GM19099 (cell line): Measurements from ENCODE around the gene KRTAP12-1.

Experiments
- POLR2A ChIP-seq: IDR thresholded peaks from 3 replicates; pipeline ENCODE4 v1.6.1; 2011; ENCODE audit warnings: low read depth; ENCODE audit not compliant: insufficient read length; ENCODE audit errors: extremely low read depth

Gene KRTAP12-1, protein sequence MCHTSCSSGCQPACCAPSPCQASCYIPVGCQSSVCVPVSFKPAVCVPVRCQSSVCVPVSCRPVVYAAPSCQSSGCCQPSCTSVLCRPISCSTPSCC

DNA sequence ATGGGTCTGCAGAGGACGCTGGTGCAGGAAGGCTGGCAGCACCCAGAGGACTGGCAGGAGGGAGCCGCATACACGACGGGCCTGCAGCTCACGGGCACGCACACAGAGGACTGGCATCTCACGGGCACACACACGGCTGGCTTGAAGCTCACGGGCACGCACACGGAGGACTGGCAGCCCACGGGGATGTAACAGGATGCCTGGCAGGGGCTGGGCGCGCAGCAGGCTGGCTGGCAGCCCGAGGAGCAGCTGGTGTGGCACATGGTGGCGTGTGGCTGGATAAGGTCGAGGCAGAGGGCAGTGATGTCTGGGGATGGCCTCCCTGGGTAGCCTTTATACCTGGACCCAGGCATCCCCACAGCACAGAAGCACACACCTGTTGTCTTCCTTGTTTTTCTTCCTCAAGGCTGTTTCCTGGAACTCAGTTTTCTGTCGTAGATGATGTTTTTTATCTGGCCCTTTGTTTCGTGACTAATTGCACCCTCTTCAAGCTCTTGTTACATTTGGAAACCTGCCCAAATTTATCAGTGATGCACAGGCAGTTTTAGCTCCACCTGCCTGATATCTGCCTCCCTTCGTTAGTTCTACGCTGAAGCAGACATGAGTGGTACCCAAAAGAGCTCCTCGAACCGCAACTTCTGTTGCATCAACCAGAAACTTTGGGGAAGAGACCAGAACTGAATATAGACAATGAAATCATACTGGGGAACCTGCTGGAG lies at the start of gene KRTAP12-1:
Gene KRTAP12-1, minus strand, starts transcription at position 303 of the 719 bp plus-strand sequence. Its CDS starts 40 bp downstream, at position 263.
- TF ChIP-seq POLR2A = no peak

DNA sequence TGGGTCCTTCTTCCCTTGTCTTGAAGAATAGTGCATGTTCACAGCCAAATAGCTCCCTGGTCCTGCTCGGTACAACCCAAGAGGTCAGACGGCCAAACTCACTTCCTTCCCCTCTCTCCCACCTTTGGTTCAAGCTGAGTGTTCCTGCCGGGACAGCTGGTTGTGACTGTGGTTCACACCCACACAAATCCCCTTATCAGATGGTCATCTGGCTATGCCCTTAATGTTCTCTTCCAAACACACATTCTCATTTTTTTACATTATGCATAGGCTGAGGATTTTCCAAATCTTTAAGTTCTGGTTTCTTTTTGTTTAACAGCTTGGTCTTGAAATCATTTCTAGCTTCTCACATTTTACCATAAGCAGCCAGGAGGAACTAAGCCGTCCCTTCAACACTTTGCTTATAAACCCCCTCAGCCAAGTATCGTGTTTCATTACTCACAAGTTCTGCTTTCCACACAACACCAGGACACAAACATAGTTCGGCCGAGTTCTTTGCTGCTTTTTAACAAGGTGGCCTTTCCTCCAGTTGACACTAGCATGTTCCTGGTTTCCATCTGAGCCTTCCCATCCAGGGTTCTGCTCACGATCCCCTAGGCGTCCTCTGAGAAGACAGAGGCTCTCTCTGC lies 49.1 kb upstream of the KRTAP12-1 start:
- no peak for TF ChIP-seq POLR2A

DNA sequence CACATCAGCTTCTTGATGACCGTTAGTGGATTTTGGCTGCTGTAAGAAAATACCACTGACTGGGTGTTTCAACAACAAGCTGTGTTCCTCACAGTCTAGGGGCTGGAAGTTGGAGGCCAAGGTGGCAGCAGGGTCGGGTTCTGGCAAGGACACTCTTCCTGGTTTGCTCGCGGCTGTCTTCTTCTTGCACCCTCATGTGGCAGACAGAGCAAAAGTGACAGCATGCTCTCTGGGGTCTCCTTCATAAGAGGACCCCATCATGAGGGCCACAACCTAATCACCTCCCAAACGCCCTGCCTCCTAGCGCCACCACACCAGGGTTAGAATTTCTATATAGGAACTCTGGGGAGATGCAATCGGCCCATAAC lies 48.0 kb upstream of the KRTAP12-1 start:
- TF ChIP-seq POLR2A = no peak

DNA sequence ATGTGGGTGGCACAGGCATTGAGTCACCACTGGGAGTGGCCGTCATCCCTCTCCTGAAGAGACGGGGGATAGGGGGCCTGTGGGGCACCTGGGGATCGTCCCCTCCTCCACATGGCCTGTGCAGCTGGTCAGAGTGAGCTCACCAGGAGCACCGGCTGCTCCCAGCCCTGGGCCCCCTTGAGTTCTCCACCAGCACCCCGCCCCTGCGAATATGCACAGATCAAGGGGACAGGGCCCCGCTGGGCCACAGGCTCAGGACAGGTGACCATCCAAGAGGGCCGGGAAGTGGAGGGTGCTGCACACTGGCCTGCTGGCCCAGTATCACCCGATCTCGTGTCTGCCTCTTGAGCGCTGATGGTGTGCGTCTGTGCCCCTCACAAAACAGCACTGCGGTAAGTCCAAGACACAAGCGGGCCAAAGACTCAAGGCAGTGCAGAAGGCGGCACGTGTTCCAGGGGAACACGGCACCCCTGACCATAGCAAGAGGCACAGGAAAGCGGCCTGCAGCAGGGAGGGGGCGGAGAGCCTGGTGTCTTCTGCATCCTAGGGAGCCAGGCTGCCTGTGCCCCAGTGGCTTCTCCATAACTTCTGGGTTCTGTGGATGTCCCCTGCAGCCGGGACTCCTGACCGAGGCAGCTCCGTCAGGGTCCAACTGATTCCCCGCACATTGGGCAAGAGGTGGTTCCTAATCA lies 47.5 kb upstream of the KRTAP12-1 start:
- TF ChIP-seq POLR2A = no peak

DNA sequence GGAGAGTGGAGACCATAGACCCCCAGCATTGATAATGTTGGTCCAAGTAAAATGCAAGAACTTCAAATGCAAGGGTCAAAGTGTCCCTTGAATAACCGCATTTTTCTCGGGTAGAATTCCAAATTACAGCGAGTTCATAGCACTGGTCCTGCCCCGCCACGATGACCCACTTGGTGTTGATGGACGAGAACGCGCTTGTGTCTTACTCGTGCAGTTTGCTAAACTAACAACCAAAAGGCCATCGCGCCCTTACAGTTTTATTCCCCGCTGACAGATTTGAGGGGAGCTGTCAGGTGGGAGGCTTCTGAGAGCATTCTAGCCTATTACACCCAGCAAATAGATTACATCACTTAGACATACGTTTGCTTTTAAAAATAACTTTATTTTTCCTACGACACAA lies 46.8 kb upstream of the KRTAP12-1 start:
- TF ChIP-seq POLR2A = no peak

DNA sequence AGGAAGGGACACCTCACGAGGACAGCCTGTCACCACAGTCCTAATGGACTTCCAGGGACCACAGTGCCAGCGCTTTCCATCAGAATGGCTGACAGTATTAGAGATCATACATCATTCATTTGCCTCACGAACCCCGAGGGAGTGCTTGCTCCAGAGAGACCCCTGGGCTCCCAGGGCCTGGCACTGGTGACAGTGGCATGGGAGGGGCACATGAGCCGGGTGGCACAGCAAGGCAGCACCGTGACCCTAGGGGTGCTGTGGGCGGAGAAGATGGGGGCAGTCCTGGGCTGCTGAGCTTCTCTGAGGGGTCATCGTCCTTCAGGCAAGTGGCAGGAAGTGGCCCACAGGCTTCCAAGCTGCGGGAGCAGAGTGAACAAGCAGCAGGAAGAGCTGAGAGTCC lies 45.8 kb upstream of the KRTAP12-1 start:
- TF ChIP-seq POLR2A = no peak

DNA sequence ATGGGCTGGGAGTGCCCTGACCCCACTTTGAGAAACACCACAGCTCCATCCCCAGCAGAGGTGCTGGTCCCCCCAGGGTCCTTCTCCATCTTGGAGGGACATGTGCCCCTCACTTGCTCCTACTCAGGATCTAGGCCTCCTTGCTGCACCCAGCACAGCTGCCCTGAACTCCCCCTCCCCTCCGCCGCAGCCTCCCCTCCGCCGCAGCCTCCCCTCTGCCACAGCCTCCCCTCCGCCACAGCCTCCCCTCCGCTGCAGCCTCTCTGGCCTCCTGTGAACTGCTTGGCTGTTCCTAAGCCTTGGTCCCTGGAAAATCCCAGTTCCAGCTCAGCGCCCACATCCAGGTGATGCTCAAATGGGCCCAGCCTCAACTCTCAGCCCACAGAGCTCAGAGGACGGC lies 45.4 kb upstream of the KRTAP12-1 start:
- TF ChIP-seq POLR2A = no peak

DNA sequence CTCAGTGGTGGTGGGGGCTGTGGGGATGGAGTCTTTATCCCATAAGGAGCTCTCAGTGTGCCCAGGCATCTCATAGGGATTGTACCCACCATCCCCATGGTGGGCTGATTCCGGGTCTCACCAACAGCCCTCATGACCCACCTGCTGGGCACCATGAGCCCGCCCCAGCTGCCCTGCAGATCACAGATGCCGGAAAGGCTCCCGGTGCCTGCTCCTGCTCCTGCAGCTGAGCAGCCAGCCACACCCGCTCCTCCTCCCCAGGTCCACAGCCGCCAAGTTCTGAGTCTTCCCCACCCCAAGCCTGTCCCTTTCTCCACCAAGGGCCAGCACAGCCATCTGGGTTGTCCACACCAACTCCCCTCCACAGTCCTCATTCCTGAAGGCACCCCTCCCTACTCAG lies 44.9 kb upstream of the KRTAP12-1 start:
- TF ChIP-seq POLR2A = no peak

DNA sequence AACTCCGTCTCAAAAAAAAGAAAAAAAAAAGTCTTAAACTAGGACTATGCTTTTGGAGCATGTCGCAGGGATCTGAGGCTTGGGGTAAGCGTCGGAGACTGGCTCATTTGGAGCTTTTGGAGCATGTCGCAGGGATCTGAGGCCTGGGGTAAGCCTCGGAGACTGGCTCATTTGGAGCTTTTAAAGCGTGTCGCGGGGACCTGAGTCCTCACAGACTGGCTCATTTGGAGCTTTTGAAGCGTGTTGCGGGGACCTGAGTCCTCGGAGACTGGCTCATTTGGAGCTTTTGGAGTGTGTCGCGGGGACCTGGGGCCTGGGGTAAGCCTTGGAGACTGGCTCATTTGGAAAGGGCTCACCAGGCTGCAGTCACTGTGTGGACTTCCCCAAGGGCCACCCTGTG lies 43.0 kb upstream of the KRTAP12-1 start:
- no peak for TF ChIP-seq POLR2A

DNA sequence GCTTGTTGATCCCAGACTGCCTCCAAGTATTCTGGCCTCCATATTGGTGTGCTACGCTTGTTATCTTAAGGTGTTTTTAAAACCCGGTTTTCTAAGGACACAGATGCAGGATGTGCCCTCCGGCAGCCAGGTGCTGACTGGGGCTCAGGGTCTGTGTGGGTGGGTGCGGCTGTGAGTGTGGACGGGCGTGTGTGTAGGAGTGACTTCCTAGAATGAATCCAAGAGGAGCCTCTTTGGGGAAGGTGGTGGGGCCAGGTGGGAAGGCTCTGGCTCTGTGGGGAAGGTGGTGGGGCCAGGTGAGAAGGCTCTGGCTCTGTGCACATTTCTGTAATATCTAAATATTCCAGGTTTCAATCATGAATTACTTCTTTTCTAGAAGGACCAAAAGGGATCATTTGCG lies 42.2 kb upstream of the KRTAP12-1 start:
- no peak for TF ChIP-seq POLR2A

DNA sequence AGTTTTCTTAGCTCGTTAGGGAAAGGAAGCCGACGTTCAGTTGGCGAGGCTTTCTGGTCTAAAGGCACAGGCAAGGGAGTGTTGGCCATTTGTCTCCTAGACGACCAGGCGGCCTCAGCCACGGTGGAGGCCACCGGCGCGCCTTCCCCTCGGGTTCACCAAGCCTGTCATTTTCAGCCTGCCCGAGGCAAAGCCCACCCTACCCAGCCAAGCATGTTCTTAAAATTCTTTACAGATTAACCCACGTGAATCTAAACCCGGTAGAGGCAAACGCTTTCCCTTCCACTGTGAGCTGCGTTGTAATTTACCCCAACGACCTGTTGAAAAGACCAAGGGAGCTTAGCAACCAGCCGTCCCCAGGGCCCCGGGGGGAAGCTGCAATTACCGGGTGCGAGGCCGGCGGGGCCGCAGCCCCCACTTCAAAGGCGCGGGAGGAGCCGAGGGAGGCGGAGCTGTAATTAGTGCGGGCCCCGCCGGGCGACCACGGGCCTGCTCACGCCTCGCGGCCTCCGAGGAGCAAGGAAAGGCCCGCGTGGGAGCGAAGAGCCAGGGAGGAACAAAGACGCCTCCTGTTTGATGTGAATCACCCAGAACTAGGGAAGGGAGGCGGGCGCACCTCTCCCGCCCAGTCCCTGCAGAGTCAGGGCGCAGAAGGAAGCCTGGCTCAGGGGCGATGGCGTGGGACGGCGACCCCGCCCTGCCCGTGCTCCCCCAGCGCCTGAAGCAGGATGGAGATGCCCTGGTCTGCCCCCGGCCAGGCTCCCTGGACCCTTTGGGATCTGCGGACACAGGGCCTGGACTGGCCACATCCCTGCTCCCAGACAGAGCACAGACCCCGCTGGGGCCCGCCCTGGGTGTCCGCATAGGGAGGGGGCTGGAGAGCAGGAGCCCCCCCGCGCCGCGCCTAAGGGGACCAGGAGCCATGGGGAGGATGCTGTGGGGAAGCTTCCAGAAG lies 41.5 kb upstream of the KRTAP12-1 start:
- TF ChIP-seq POLR2A = no peak

DNA sequence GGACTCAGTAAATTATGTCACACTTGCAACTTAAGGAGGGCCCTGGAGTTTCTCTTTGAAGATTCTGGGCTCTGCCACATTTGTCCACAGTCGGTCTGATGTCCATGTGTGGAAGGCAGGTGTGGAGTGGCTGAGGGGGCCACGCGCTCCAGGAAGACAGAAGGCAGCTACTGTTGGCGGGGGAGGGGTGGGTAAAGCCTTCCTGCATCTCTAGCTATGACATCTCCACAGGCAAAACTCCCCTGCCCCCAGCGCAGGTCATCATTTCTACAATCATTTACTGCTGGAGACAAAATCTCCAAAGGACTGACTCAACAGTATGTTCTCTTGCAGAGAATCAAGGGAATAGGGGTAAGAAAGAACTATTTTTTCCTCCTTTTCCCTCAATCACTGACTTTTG lies 40.8 kb upstream of the KRTAP12-1 start:
- TF ChIP-seq POLR2A = no peak

DNA sequence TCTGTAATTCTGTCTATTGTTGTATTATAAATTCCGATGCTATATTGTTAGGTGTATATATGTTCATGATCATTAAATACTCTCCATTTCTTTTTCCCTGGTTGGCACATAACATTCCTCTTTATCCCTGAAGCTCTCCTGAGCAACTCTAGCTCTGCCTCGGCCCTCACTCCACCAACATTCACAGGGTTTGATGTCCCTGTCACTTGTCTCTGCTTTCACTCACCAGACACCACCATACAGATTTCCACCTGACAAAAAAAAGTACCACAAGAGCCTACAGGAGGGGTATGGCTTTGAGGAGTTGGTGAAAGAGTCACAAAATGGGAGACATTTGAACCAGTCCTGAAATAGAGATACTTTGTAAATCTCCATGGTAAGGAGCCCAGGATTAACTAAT lies 38.2 kb upstream of the KRTAP12-1 start:
- TF ChIP-seq POLR2A = no peak

DNA sequence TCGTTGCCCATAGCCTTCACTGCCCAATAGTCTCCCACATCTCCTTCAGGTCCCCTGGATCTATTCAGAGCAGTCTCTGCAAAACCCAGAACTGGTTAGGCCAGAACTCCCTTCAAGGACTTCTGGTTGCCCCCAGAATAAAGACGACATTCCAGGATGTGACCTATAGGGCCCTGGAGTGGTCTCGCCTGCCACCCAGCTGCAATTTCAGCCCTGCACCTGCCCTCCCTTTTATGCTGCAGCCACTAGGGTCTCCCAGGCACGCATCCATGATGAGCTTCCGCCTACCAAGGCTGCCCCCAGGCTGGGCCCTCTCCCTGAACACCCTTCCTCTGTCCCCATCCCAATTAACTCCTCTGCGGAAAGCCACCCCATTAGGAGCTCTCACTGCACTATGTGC lies 36.6 kb upstream of the KRTAP12-1 start:
- TF ChIP-seq POLR2A = no peak

DNA sequence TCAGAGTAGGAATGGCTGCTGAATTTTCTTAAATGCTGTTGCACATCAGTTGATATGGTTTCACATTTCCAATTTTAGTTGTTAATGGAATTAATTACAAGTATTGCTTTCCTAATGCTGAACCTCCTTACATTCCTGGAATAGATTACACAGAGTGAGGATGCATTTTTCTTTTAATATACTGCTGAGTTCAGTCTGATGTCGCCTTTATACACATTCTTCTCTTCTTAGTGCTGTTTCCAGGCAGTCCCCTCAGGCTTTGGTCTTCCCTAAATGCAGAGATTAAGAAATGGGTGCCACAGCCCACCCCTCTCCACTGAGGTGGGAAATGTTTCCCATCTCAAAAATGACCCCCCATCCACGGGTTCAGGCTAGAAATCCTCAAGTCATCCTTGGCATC lies 36.1 kb upstream of the KRTAP12-1 start:
- TF ChIP-seq POLR2A = no peak

DNA sequence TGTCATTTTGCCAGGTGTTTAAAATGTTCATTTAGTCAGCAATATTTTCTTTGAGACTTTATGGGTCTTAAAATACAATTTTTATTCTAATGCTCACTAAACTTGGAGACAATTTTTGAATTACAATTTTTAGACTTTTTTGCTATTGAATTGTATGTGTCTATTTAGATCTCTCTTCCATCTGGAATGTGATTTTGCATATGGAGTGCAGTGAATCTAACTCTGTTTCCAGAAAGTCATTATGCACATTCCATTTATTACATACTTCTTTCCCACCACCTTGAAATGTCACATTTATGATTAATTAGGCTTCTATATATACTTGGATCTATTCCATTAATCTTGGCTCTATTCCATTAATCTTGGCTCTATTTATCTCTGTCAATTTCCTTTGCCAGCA lies 35.0 kb upstream of the KRTAP12-1 start:
- TF ChIP-seq POLR2A = no peak

DNA sequence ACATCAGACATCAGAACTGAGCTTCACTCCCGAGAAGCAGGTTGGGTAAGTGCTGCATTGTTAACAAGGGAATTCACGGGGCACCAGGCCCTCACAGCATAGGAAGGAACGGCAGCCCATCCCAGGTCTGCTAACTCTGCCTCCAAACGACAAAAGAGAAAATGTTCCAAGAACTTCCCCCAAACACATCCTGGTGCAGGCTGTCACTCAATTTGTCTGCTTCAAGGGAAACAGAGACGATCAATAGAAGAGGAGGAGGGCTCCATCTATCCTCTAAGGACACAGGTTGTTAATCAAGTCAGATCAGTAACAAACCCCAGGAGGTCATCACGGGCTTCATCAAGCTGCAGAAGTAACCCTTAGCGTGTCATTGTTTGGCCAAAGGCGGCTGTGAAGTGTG lies 32.9 kb upstream of the KRTAP12-1 start:
- no peak for TF ChIP-seq POLR2A
